ENCODE results near the gene SORCS2. TPM values are rescaled to one million over a fixed set of nuclear protein-coding genes. Genes with fewer than 3 reads are reported as not detected.

The SORCS2 gene
- total and polyA plus RNA-seq, 2 of the 8 experiments (the other 6 are each of a cell fraction or from before 2014, with no cell fraction given), result 0.36 to 1.8 TPM

- H2BK15ac ChIP-seq (ENCODE audit: low read length), result no peak overlapping the region
- no peak overlapping the region for H3K4me2 ChIP-seq (ENCODE audit: insufficient read depth in 1 of 2, low read depth in 2 of 2, low read length in 2 of 2)
- H3K18ac ChIP-seq (ENCODE audit: extremely low read depth, low read length), result no peak overlapping the region
- CTCF ChIA-PET (ENCODE audit: partially characterized antibody), result no interaction called here
- no peak overlapping the region for H4K5ac ChIP-seq (ENCODE audit: insufficient read length, low read depth, low read length)
- peaks cover 0 to 3% of the 10 kb centered on the region in 2 experiments for H4K20me1 ChIP-seq (replicated peaks in 1 of 2; ENCODE audit: control insufficient read depth in 1 of 2, insufficient read depth in 2 of 2, low read length in 2 of 2)
- no peak overlapping the region for H3K23ac ChIP-seq (ENCODE audit: insufficient read length)
- no peak overlapping the region for H2AFZ ChIP-seq (ENCODE audit: low read length)
- no peak overlapping the region for H2BK5ac ChIP-seq (ENCODE audit: low read depth, low read length)
- no peak overlapping the region for H2BK12ac ChIP-seq (ENCODE audit: low read depth, low read length)
- FAIRE-seq (no peak), DNase-seq (ENCODE audit: low read depth in 1 of 2, low spot score in 2 of 2) (no peak)
- WGBS, 2 experiments (ENCODE audit: extremely low coverage in 1 of 2, insufficient coverage in 1 of 2, insufficient read length in 1 of 2, insufficient replicate concordance in 2 of 2, low coverage in 1 of 2, low lambda C conversion rate in 2 of 2, missing lambda C conversion rate in 1 of 2), result 85% methylated on average over 3 of the region's 3 CpGs; no CpG with 5 or more reads in 1 of the 2 experiments
- no peak overlapping the region for H3K9ac ChIP-seq (replicated peaks in 1 of 4; ENCODE audit: extremely low read depth in 1 of 4, low read depth in 3 of 4, low read length in 3 of 4)
- H3K56ac ChIP-seq (replicated peaks; ENCODE audit: insufficient read length, low read depth, low read length), result no peak overlapping the region
- H3K23me2 ChIP-seq (ENCODE audit: low read depth, low read length), result peaks cover 4% of the 10 kb centered on the region; the same call in 1 of the 2 replicates
- H4K91ac ChIP-seq (replicated peaks; ENCODE audit: insufficient read length, low read length), result no peak overlapping the region
- H2BK120ac ChIP-seq (replicated peaks; ENCODE audit: low read depth, low read length), result no peak overlapping the region
- POLR2A ChIA-PET (ENCODE audit: partially characterized antibody), result no interaction called here
- H2BK20ac ChIP-seq (ENCODE audit: low read length), result no peak overlapping the region
- H3K36me3 ChIP-seq (ENCODE audit: control insufficient read depth in 2 of 4, insufficient read depth in 4 of 4, low read length in 3 of 4), result no peaks in the 10 kb centered on the region
- H3K79me2 ChIP-seq (ENCODE audit: control insufficient read depth in 1 of 2, insufficient read depth in 2 of 2, low read length in 2 of 2), result no peaks in the 10 kb centered on the region
- H3K27ac ChIP-seq (ENCODE audit: low read depth, low read length), result no peak overlapping the region
- H3K4me3 ChIP-seq (ENCODE audit: extremely low read depth in 1 of 4, insufficient read depth in 2 of 4, low read depth in 3 of 4, low read length in 4 of 4), result no peak overlapping the region
- no peak overlapping the region for H4K8ac ChIP-seq (ENCODE audit: extremely low read depth, insufficient read depth, low read length)
- peaks cover 4 to 8% of the 10 kb centered on the region in 2 experiments; a peak in 3 of 4 replicates for H3K9me3 ChIP-seq (ENCODE audit: insufficient read depth in 2 of 2, low read depth in 1 of 2, low read length in 1 of 2)
- no peaks in the 10 kb centered on the region for H3K79me1 ChIP-seq (ENCODE audit: low read depth, low read length)
- H3K4ac ChIP-seq (replicated peaks; ENCODE audit: insufficient read length, low read depth, low read length), result no peak overlapping the region
- H2AK5ac ChIP-seq (ENCODE audit: low read depth, low read length), result no peak overlapping the region
- no peaks in the 10 kb centered on the region for H3K27me3 ChIP-seq (replicated peaks in 1 of 4; ENCODE audit: control insufficient read depth in 3 of 4, extremely low read depth in 1 of 4, insufficient read depth in 3 of 4, low read length in 3 of 4)
- peaks cover 0 to 5% (median 0%) of the 10 kb centered on the region in 4 experiments; a peak in 1 of 7 replicates for H3K4me1 ChIP-seq (replicated peaks in 1 of 4; ENCODE audit: control insufficient read depth in 3 of 4, insufficient read depth in 4 of 4, low read length in 3 of 4)
- H3K14ac ChIP-seq (ENCODE audit: insufficient read length), result no peak overlapping the region
- no peak for TF ChIP-seq PHF8 (conservative IDR thresholded peaks at IDR 0.05; ENCODE audit: low read depth, low read length)
- no peak for TF ChIP-seq POLR2AphosphoS5 (IDR thresholded peaks at IDR 0.05; ENCODE audit: low read depth, low read length)
- TF ChIP-seq SP4 (IDR thresholded peaks at IDR 0.05; ENCODE audit: low read length), result no peak
Observed at GRCh38 chr4:7625071-7625470, 432.7 kb downstream of the SORCS2 start.
